GM18870 (cell line): ENCODE results near the gene NUDT15.
A peak's percentile ranks its signal among the peaks of the same experiment; 100 is the strongest.
"Not testable (repeated sequence)": the region's sequence is repeated elsewhere in the genome, so short reads cannot be mapped to it uniquely, and the experiment has no call there.

Source experiments
- ATAC-seq: cut with Tn5 transposase; IDR thresholded peaks from one replicate; pipeline ENCODE4 v1.9.1; 2021; ENCODE audit warnings: moderate library complexity; ENCODE audit not compliant: unreplicated experiment

Gene NUDT15

GRCh38 chr13:48040896-48041295, 3.4 kb downstream of the NUDT15 start:
- ATAC-seq: no peak

DNA sequence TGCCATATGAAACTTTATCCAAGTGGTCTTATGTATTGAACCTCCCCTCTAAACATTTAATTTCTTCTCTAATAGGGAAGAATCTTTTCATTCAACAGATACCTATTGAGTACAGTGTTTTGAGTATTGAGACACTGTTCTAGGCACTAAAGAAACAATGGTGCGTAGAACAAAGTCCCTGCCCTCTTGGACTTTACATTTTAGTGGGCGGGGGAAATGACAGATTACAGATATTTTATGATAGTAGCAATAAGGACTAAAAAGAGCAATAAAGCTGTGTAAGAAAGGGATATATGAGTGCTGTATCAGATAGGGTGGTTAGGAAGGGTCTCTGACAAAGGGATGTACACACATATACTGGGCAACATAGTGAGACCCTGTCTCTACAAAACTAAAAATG, 5.4 kb downstream of the NUDT15 start:
- ATAC-seq: no peak

- ATAC-seq: peak; percentile 62
Observed at GRCh38 chr13:48043789-48044503, 6.4 kb downstream of the NUDT15 start.

GRCh38 chr13:48050550-48050949, 13.0 kb downstream of the NUDT15 start:
- ATAC-seq: no peak

- ATAC-seq: no peak
Observed at GRCh38 chr13:48054601-48055000, 17.1 kb downstream of the NUDT15 start.

GRCh38 chr13:48055712-48056111, 18.2 kb downstream of the NUDT15 start:
- ATAC-seq: no peak

DNA sequence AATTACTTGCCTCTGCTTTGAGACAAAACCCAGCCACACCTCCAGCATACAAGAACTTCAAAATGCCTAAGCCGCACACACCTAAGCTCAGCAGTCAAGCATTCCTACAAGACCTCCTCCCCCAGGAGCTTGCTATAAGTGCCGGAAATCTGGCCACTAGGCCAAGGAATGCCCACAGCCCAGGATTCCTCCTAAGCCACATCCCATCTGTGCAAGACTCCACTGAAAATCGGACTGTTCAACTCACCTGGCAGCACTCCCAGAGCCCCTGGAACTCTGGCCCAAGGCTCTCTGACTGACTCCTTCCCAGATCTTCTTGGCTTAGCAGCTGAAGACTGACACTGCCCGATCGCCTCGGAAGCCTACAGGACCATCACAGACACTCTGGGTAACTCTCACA, 21.0 kb downstream of the NUDT15 start:
- not testable (repeated sequence) for ATAC-seq

DNA sequence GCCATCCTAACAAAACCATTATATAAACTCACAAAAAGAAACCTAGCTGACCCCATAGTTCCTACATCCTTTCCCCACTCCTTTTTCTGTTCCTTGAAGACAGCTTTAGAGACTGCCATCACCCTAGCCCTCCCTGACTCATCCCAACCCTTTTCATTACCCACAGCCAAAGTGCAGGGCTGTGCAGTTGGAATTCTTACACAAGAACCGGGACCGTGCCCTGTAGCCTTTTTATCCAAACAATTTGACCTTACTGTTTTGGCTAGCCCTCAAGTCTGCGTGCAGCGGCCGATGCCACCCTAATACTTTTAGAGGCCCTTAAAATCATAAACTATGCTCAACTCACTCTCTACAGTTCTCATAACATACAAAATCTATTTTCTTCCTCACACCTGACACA, 22.4 kb downstream of the NUDT15 start:
- ATAC-seq: not testable (repeated sequence)

- ATAC-seq: peak; percentile 48
Observed at GRCh38 chr13:48066310-48066989, 28.9 kb downstream of the NUDT15 start.

DNA sequence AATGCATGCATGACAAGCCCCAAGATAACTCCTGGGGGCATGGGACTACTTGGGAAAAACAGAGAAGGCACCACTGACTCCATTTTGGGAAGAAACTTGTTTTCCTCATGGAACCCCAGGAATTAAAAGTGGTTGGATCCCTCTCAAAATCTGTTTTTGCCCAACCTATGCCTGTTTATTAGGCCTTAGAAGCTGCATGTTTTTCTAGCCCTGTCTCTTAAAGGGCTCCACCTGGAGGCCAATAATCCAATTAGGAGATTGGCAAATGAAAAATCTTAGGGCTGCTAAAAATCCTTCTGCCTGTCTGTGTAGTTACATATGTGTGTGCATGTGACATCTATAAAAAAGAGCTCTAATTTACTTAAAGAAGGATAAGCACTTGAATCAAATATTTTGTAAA, 30.5 kb downstream of the NUDT15 start:
- ATAC-seq: no peak

GRCh38 chr13:48068952-48069351, 31.4 kb downstream of the NUDT15 start:
- ATAC-seq: no peak

DNA sequence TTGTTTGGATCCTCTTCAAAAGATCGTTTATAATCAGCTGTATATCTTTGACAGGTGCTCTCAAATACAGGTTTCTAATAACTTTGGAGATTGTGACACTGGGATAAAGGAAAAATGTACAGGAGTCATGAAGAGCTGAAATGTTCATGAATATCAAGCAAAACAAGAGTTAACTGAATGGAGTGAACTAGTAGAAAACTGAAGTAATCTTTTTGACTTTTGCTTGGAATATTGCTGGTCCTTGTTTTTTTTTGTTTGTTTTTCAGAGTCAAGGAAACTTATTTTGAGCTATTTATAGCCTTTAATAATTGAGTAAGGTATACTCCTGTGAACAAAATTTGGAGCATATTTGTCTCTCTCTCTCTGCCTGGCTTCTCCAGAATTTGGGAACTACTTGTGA, 32.0 kb downstream of the NUDT15 start:
- ATAC-seq: no peak

- ATAC-seq: no peak
Observed at GRCh38 chr13:48070942-48071341, 33.4 kb downstream of the NUDT15 start.

DNA sequence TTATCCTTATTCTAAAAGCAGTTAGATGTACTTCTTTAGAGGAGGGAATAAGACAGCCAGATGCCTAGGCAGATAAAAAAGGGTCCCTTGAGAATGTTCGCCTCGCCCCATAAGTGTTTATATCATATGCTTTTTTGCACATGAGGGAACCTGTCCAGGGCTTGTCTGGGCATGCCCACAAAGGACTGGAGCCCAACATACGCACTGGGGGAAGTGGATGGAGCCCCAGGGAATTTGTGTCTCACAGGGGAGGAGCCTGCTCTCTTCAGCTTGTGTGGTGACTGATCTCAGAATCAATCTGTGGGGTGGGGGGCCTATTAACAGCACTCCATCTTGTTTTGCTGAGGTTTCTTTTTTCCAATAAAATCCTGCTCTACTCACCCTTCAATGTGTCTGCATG, 34.8 kb downstream of the NUDT15 start:
- ATAC-seq: no peak

- no peak for ATAC-seq
Observed at GRCh38 chr13:48072787-48073186, 35.3 kb downstream of the NUDT15 start.

GRCh38 chr13:48074006-48074405, 36.5 kb downstream of the NUDT15 start:
- ATAC-seq: no peak

- peak; percentile 97 for ATAC-seq
Observed at GRCh38 chr13:48078251-48078656, 40.7 kb downstream of the NUDT15 start.

DNA sequence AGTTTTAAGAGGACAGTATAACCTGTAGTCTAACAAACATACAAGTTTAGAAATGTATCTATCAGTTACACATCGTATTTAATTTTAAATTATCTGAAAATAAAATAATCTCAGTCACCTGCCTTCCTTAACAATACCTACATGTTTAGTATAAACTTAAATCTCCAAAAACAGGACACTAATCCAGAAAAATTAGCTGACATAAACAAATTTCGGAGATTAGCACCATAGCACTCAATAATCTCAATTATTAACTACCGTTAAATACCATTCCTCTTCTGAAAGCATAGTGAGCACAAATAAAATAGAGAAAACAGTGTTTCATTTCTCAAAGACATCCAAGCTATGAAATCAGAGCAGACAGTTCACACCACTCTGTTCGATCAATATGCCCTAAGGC, 44.2 kb downstream of the NUDT15 start:
- ATAC-seq: no peak

GRCh38 chr13:48086272-48086671, 48.7 kb downstream of the NUDT15 start:
- ATAC-seq: no peak

- no peak for ATAC-seq
Observed at GRCh38 chr13:48093588-48093987, 56.1 kb downstream of the NUDT15 start.

GRCh38 chr13:48094404-48094780, 56.9 kb downstream of the NUDT15 start:
- ATAC-seq: no peak

DNA sequence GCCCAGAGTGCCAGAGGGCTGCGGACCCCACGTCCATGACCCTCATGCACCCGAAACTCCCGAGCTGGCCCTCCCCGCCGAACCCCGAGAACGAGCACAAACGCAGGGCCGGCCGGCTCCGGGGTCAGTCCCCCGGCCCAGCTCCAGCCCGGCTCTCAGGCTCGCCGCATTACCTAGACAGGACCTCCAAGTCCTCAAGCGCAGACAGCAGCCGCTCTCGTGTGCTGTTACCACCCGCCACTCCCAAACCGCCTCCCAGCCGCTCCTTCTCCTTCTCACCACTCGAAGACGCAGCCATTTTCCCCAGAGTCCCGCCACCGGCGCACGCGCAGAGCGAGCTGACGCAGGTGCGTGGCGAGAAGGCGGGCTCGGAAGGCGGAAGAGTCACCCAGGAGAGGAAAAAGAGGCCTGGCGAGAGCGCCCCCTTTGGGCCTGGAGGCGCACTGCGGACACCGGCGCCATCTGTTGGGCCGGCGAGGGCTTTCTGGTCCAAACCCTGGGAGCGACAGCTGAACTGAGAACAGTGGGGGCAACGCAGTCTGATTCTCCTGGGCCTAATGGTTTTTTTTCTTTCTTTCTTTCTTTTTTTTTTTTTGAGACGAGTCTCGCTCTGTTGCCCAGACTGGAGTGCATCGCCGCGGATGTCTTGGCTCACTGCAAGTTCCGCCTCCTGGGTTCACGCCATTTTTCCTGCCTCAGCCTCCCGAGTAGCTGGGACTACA, 57.4 kb downstream of the NUDT15 start, which contains the start of gene MED4:
MED4 (minus strand) TSS at position 324 of the 722 bp plus-strand sequence; CDS start at position 298, 26 bp downstream.
- peak; percentile 86 for ATAC-seq
